ENCODE data around the gene TUBB2B. TPM values are rescaled to one million over a fixed set of nuclear protein-coding genes. Genes with fewer than 3 reads are reported as not detected.

The TUBB2B gene
- total and polyA plus RNA-seq, 10 of the 15 experiments (the other 5 are each of a cell fraction or from before 2014, with no cell fraction given) = 2.6 to 75.2 (median 21.2) TPM

GRCh38 chr6:3268680-3269079 lies 41.2 kb upstream of the TUBB2B start:
- no peak overlapping the region for H2AFZ ChIP-seq (ENCODE audit: control insufficient read depth, low read depth, low read length)
- peaks cover 18 to 29% of the 10 kb centered on the region in 2 experiments for H3K36me3 ChIP-seq (ENCODE audit: control insufficient read depth in 2 of 2, insufficient read depth in 2 of 2, low read length in 1 of 2)
- H3K79me2 ChIP-seq (ENCODE audit: control insufficient read depth, insufficient read depth, low read length) = peaks cover 7% of the 10 kb centered on the region
- H3K27ac ChIP-seq (ENCODE audit: control insufficient read depth, insufficient read depth) = no peak overlapping the region
- ChIA-PET CTCF (no interaction called here), POLR2A (no interaction called here), RAD21 (ENCODE audit: unreplicated experiment) (no interaction called here), SMC1A (ENCODE audit: uncharacterized antibody, unreplicated experiment) (interaction anchor here (0.6 kb wide), 1 partner anchor 113 kb away, joined by 3 read pairs; no protein-coding TSS in a partner anchor)
- H3K4me3 ChIP-seq = no peak overlapping the region
- FAIRE-seq (no peak), DNase-seq (ENCODE audit: low read depth, low spot score) (no peak), ATAC-seq (no peak)
- H4K20me1 ChIP-seq (ENCODE audit: control insufficient read depth, insufficient read depth) = no peaks in the 10 kb centered on the region
- H3K4me2 ChIP-seq (ENCODE audit: control insufficient read depth, insufficient read depth) = no peak overlapping the region
- in situ Hi-C loops (cut with MboI) = no loop called here
- no peaks in the 10 kb centered on the region for H3K27me3 ChIP-seq (replicated peaks in 1 of 2; ENCODE audit: control insufficient read depth in 2 of 2, insufficient read depth in 2 of 2, low read length in 1 of 2)
- intact Hi-C loops (cut with micrococcal nuclease; ENCODE audit: unreplicated experiment) = no loop called here
- 91% methylated on average over 11 of the region's 11 CpGs for WGBS (ENCODE audit: insufficient coverage, insufficient replicate concordance, low lambda C conversion rate, missing lambda C conversion rate)
- no peaks in the 10 kb centered on the region for H3K9me3 ChIP-seq (replicated peaks; ENCODE audit: control insufficient read depth, insufficient read depth, low read length)
- no peak for TF ChIP-seq GATAD2B (conservative IDR thresholded peaks at IDR 0.05; ENCODE audit: low read depth)
- TF ChIP-seq RBBP5 (conservative IDR thresholded peaks at IDR 0.05) = no peak
- no peak for TF ChIP-seq NFIC (IDR thresholded peaks at IDR 0.05; ENCODE audit: low read depth, low read length)
- no peak for TF ChIP-seq KDM1A (IDR thresholded peaks at IDR 0.05; ENCODE audit: borderline replicate concordance)
- TF ChIP-seq, protein P1, sequence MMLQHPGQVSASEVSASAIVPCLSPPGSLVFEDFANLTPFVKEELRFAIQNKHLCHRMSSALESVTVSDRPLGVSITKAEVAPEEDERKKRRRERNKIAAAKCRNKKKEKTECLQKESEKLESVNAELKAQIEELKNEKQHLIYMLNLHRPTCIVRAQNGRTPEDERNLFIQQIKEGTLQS (IDR thresholded peaks at IDR 0.05; ENCODE audit: borderline replicate concordance, extremely low read depth, low read depth, low read length) = no peak
- no peak for TF ChIP-seq TARDBP (IDR thresholded peaks at IDR 0.05; ENCODE audit: borderline replicate concordance)
- no peak for TF ChIP-seq CHD1 (IDR thresholded peaks at IDR 0.05; ENCODE audit: low read depth, low read length)
- no TSS peak for BruUV-seq (replicated peaks)
- no peak overlapping the region for H3K9ac ChIP-seq (ENCODE audit: control insufficient read depth, insufficient read depth, low read length)
- H3K4me1 ChIP-seq (ENCODE audit: control insufficient read depth, insufficient read depth, low read length) = no peaks in the 10 kb centered on the region

DNA sequence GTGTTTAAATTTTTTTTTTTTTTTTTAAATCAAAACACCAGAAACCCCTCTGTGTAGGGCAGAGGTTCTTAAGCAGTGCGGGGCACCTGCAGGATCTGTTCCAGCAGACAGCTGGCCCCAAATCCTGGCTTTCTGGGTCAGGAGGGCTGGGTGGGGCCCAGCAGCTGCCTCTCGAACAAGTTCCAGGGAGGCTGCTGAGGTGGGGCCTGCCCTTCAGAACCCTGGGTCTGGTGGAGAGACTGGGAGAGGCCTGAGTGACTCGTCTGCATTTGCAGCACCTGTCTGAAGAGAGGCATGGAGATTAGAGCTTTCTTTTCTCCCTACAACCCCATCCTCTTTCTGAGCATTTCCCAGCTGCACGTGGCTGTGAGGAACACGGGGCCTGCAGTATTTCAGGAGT lies 39.7 kb upstream of the TUBB2B start:
- ChIA-PET CTCF (interaction anchor here (1.1 to 1.2 kb wide), 2 partner anchors 13 to 16 kb away, joined by 3 read pairs; no protein-coding TSS in a partner anchor), SMC1A (ENCODE audit: uncharacterized antibody, unreplicated experiment) (no interaction called here), RAD21 (ENCODE audit: unreplicated experiment) (no interaction called here), POLR2A (no interaction called here)
- Histone ChIP-seq H3K4me2 (ENCODE audit: control insufficient read depth, insufficient read depth) (no peak overlapping the region), H3K9ac (ENCODE audit: control insufficient read depth, insufficient read depth, low read length) (no peak overlapping the region), H3K27ac (ENCODE audit: control insufficient read depth, insufficient read depth) (no peak overlapping the region), H4K20me1 (ENCODE audit: control insufficient read depth, insufficient read depth) (no peaks in the 10 kb centered on the region), H3K9me3 (replicated peaks; ENCODE audit: control insufficient read depth, insufficient read depth, low read length) (no peaks in the 10 kb centered on the region), H3K27me3 (replicated peaks in 1 of 2; ENCODE audit: control insufficient read depth in 2 of 2, insufficient read depth in 2 of 2, low read length in 1 of 2) (no peaks in the 10 kb centered on the region), H3K36me3 (ENCODE audit: control insufficient read depth in 2 of 2, insufficient read depth in 2 of 2, low read length in 1 of 2) (peaks cover 21 to 29% of the 10 kb centered on the region in 2 experiments), H3K4me3 (no peak overlapping the region), H2AFZ (ENCODE audit: control insufficient read depth, low read depth, low read length) (no peak overlapping the region), H3K4me1 (ENCODE audit: control insufficient read depth, insufficient read depth, low read length) (no peaks in the 10 kb centered on the region), H3K79me2 (ENCODE audit: control insufficient read depth, insufficient read depth, low read length) (peaks cover 19% of the 10 kb centered on the region)
- WGBS (ENCODE audit: insufficient coverage, insufficient replicate concordance, low lambda C conversion rate, missing lambda C conversion rate) = 95% methylated on average over 5 of the region's 5 CpGs
- intact Hi-C loops (cut with micrococcal nuclease; ENCODE audit: unreplicated experiment) (no loop called here), in situ Hi-C loops (cut with MboI) (no loop called here)
- ATAC-seq (no peak), DNase-seq (ENCODE audit: low read depth, low spot score) (no peak), FAIRE-seq (no peak)
- BruUV-seq (replicated peaks) = no TSS peak
- TF ChIP-seq ZNF207 (IDR thresholded peaks at IDR 0.05; ENCODE audit: borderline replicate concordance) (no peak), RBBP5 (conservative IDR thresholded peaks at IDR 0.05) (no peak), BRCA1 (IDR thresholded peaks at IDR 0.05; ENCODE audit: low read depth, low read length) (no peak), GATAD2B (conservative IDR thresholded peaks at IDR 0.05; ENCODE audit: low read depth) (no peak), TCF3 (IDR thresholded peaks at IDR 0.05; ENCODE audit: borderline replicate concordance, insufficient read depth, low read depth, low read length) (no peak), STAT1 (conservative IDR thresholded peaks at IDR 0.05) (no peak), MTA2 (IDR thresholded peaks at IDR 0.05; ENCODE audit: low read depth) (no peak), PKNOX1 (IDR thresholded peaks at IDR 0.05) (no peak), ZNF384 (IDR thresholded peaks at IDR 0.05; ENCODE audit: borderline replicate concordance, low read depth, low read length) (no peak), KAT2A (conservative IDR thresholded peaks at IDR 0.05; ENCODE audit: control insufficient read depth, low read depth, low read length) (no peak)
- TF ChIP-seq, protein P2, sequence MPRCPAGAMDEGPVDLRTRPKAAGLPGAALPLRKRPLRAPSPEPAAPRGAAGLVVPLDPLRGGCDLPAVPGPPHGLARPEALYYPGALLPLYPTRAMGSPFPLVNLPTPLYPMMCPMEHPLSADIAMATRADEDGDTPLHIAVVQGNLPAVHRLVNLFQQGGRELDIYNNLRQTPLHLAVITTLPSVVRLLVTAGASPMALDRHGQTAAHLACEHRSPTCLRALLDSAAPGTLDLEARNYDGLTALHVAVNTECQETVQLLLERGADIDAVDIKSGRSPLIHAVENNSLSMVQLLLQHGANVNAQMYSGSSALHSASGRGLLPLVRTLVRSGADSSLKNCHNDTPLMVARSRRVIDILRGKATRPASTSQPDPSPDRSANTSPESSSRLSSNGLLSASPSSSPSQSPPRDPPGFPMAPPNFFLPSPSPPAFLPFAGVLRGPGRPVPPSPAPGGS (IDR thresholded peaks at IDR 0.05; ENCODE audit: borderline replicate concordance, insufficient read depth, low read depth, low read length, poor library complexity, severe bottlenecking) = no peak

Measured in GM12878 (cell line).